Muscle of leg (tissue), 11 donors: ENCODE data around the gene ICA1. TPM values are rescaled to one million over a fixed set of nuclear protein-coding genes. Genes with fewer than 3 reads are reported as not detected.
"Not testable (repeated sequence)": the region's sequence is repeated elsewhere in the genome, so short reads cannot be mapped to it uniquely, and the experiment has no call there.

Experiments
- DNase-seq: peaks from one replicate; pipeline ENCODE4 v3.0.0; 2013
- H3K27ac ChIP-seq: one replicate; pipeline ENCODE4 v1.5.1; 2013; ENCODE audit warnings: mild to moderate bottlenecking, low read length, control low read depth
- H3K27me3 ChIP-seq: one replicate; pipeline ENCODE4 v1.6.1; 2013; ENCODE audit warnings: low read length; ENCODE audit not compliant: control insufficient read depth, insufficient read depth
- H3K36me3 ChIP-seq: one replicate; pipeline ENCODE4 v1.6.1; 2013; ENCODE audit warnings: low read length; ENCODE audit not compliant: control insufficient read depth, insufficient read depth
- H3K4me1 ChIP-seq: one replicate; pipeline ENCODE4 v1.6.1; 2013; ENCODE audit warnings: low read length; ENCODE audit not compliant: control insufficient read depth, insufficient read depth
- H3K4me3 ChIP-seq: one replicate; pipeline ENCODE4 v1.5.1; 2013; ENCODE audit warnings: low read length, control low read depth
- H3K9me3 ChIP-seq: replicated peaks from 2 replicates; pipeline ENCODE4 v1.6.1; 2013; ENCODE audit warnings: low read depth, low read length; ENCODE audit not compliant: control insufficient read depth
- WGBS: methylation state at CpG from one replicate; pipeline ENCODE4 v1.1.5; 2013; ENCODE audit warnings: missing lambda C conversion rate; ENCODE audit not compliant: insufficient coverage; 5-methylcytosine and 5-hydroxymethylcytosine counted together
- polyA plus RNA-seq, 8 donors: library from polyadenylated mRNA; unstranded; fragments of 120-200 nt; gene quantifications; one replicate each; pipeline versions ENCODE4 v1.2.1 to v1.2.3, GENCODE V29; 2013; ENCODE audit warnings: inconsistent platforms in 1 of 8, low replicate concordance in 1 of 8; ENCODE audit not compliant: insufficient read length in 8 of 8, insufficient read depth in 1 of 8
- total RNA-seq: library from RNA; stranded (reverse); fragments of 120-200 nt; gene quantifications from one replicate; pipeline ENCODE4 v1.2.4, GENCODE V29; 2013

Gene ICA1
- total and polyA plus RNA-seq, 9 donors = 3.6 to 10.9 (median 4.6) TPM

GRCh38 chr7:8249121-8249520 lies 12.8 kb downstream of the ICA1 start:
- WGBS = 40% methylated on average over 1 of the region's 4 CpGs
- Histone ChIP-seq H3K27me3 (no peaks in the 10 kb centered on the region), H3K36me3 (no peaks in the 10 kb centered on the region), H3K4me3 (no peak overlapping the region), H3K9me3 (no peaks in the 10 kb centered on the region), H3K27ac (no peak overlapping the region), H3K4me1 (no peaks in the 10 kb centered on the region)
- DNase-seq = no peak

- no peak for DNase-seq
- Histone ChIP-seq H3K4me3 (no peak overlapping the region), H3K27me3 (no peaks in the 10 kb centered on the region), H3K9me3 (no peaks in the 10 kb centered on the region), H3K27ac (no peak overlapping the region), H3K36me3 (no peaks in the 10 kb centered on the region), H3K4me1 (no peaks in the 10 kb centered on the region)
- WGBS = 100% methylated on average over 2 of the region's 2 CpGs
These were observed 15.9 kb downstream of the ICA1 start for GRCh38 chr7:8246020-8246419.

GRCh38 chr7:8245032-8245431 lies 16.9 kb downstream of the ICA1 start:
- DNase-seq, H3K4me3 ChIP-seq, H3K36me3 ChIP-seq, H3K27me3 ChIP-seq, H3K9me3 ChIP-seq, H3K27ac ChIP-seq, H3K4me1 ChIP-seq: not testable (repeated sequence)
- no CpG with 5 or more reads among the region's 5 CpGs for WGBS

GRCh38 chr7:8243059-8243458 lies 18.9 kb downstream of the ICA1 start:
- not testable (repeated sequence) for H3K4me1 ChIP-seq, H3K36me3 ChIP-seq, H3K4me3 ChIP-seq, H3K9me3 ChIP-seq, H3K27ac ChIP-seq, DNase-seq, H3K27me3 ChIP-seq
- WGBS = no CpG with 5 or more reads among the region's 5 CpGs

GRCh38 chr7:8239702-8240362 lies 22.1 kb downstream of the ICA1 start:
- not testable (repeated sequence) for H3K36me3 ChIP-seq, H3K9me3 ChIP-seq, H3K4me3 ChIP-seq, H3K27me3 ChIP-seq, H3K4me1 ChIP-seq, H3K27ac ChIP-seq, DNase-seq
- 87% methylated on average over 5 of the region's 10 CpGs for WGBS

- no peak for DNase-seq
- Histone ChIP-seq H3K4me1 (no peaks in the 10 kb centered on the region), H3K36me3 (no peaks in the 10 kb centered on the region), H3K27me3 (no peaks in the 10 kb centered on the region), H3K4me3 (no peak overlapping the region), H3K27ac (no peak overlapping the region), H3K9me3 (no peaks in the 10 kb centered on the region)
- WGBS = 50% methylated on average over 1 of the region's 3 CpGs
These were observed 25.1 kb downstream of the ICA1 start for GRCh38 chr7:8236780-8237407.

GRCh38 chr7:8232999-8233847 lies 28.7 kb downstream of the ICA1 start:
- H3K27ac ChIP-seq = no peak overlapping the region
- no peak for DNase-seq
- H3K27me3 ChIP-seq = no peaks in the 10 kb centered on the region
- no peaks in the 10 kb centered on the region for H3K36me3 ChIP-seq
- H3K4me3 ChIP-seq = no peak overlapping the region
- no peaks in the 10 kb centered on the region for H3K4me1 ChIP-seq
- no peaks in the 10 kb centered on the region for H3K9me3 ChIP-seq
- WGBS = 89% methylated on average over 3 of the region's 8 CpGs

GRCh38 chr7:8229927-8230326 lies 32.0 kb downstream of the ICA1 start:
- Histone ChIP-seq H3K36me3 (no peaks in the 10 kb centered on the region), H3K4me1 (no peaks in the 10 kb centered on the region), H3K9me3 (no peaks in the 10 kb centered on the region), H3K27ac (no peak overlapping the region), H3K4me3 (no peak overlapping the region), H3K27me3 (no peaks in the 10 kb centered on the region)
- DNase-seq = no peak
- no CpG with 5 or more reads among the region's 3 CpGs for WGBS

- H3K9me3 ChIP-seq = no peaks in the 10 kb centered on the region
- DNase-seq = no peak
- no peak overlapping the region for H3K27ac ChIP-seq
- no peaks in the 10 kb centered on the region for H3K36me3 ChIP-seq
- no CpG with 5 or more reads among the region's 6 CpGs for WGBS
- H3K4me3 ChIP-seq = no peak overlapping the region
- no peaks in the 10 kb centered on the region for H3K27me3 ChIP-seq
- H3K4me1 ChIP-seq = no peaks in the 10 kb centered on the region
These were observed 32.9 kb downstream of the ICA1 start for GRCh38 chr7:8228766-8229674.

GRCh38 chr7:8228068-8228467 lies 33.9 kb downstream of the ICA1 start:
- Histone ChIP-seq H3K27ac (no peak overlapping the region), H3K27me3 (no peaks in the 10 kb centered on the region), H3K4me1 (no peaks in the 10 kb centered on the region), H3K4me3 (no peak overlapping the region), H3K36me3 (no peaks in the 10 kb centered on the region), H3K9me3 (no peaks in the 10 kb centered on the region)
- no peak for DNase-seq
